B cell (primary cell): ENCODE results near the gene DIPK1B. TPM values are rescaled to one million over a fixed set of nuclear protein-coding genes. Genes with fewer than 3 reads are reported as not detected.

Source experiments
- ATAC-seq: fragments of 200-7000 bp; cut with Tn5 transposase; one replicate; pipeline ENCODE4 v1.10.0; 2021; ENCODE audit warnings: low read depth, mild to moderate bottlenecking, moderate number of reproducible peaks, moderate library complexity
- CTCF ChIA-PET: fragments of 350-600 bp; sonication (Branson Sonifier 250); formaldehyde crosslinking; loops from one replicate; lab custom pipeline; 2021; ENCODE audit warnings: antibody characterized with exemption, inconsistent platforms; lab: Charles Lee
- POLR2A ChIA-PET: fragments of 350-600 bp; sonication (Branson Sonifier 250); formaldehyde crosslinking; loops from one replicate; lab custom pipeline; 2021; ENCODE audit warnings: antibody characterized with exemption; lab: Charles Lee
- DNase-seq: peaks from one replicate; pipeline ENCODE4 v3.0.0; 2013
- H2AFZ ChIP-seq: 2 replicates; pipeline ENCODE4 v1.6.1; 2012; ENCODE audit warnings: mild to moderate bottlenecking, low read depth, low read length; ENCODE audit not compliant: insufficient read depth, poor library complexity, severe bottlenecking
- H3K27ac ChIP-seq, 2 donors: 1 replicate in 1 of 2; 2 replicates in 1 of 2; pipeline ENCODE4 v1.5.1; 2012 to 2013; ENCODE audit warnings: low read length in 2 of 2, mild to moderate bottlenecking in 2 of 2, moderate library complexity in 1 of 2
- H3K27me3 ChIP-seq, 4 experiments: fragments of 200-600 bp in 1 of 4; sonication (generic) in 1 of 4; replicated peaks in 1 of 4; 1 replicate in 2 of 4; 2 replicates in 2 of 4; pipeline versions ENCODE4 v1.6.1 to v1.7.0; 2013 to 2016; ENCODE audit warnings: low read length in 3 of 4, mild to moderate bottlenecking in 2 of 4, mixed read lengths in 1 of 4, moderate library complexity in 1 of 4; ENCODE audit not compliant: insufficient read depth in 4 of 4, control insufficient read depth in 3 of 4; ENCODE audit errors: control extremely low read depth in 1 of 4
- H3K36me3 ChIP-seq, 2 experiments: replicated peaks in 1 of 2; 1 replicate in 1 of 2; 2 replicates in 1 of 2; pipeline versions ENCODE4 v1.6.1 to v1.7.1; 2013; ENCODE audit warnings: low read length in 1 of 2; ENCODE audit not compliant: insufficient read depth in 2 of 2, control insufficient read depth in 1 of 2; ENCODE audit errors: control extremely low read depth in 1 of 2, extremely low read depth in 1 of 2
- H3K4me1 ChIP-seq, 2 donors: fragments of 200-600 bp in 1 of 2; sonication (generic) in 1 of 2; 1 replicate in 1 of 2; 2 replicates in 1 of 2; pipeline versions ENCODE4 v1.5.1 to v1.6.1; 2013 to 2017; ENCODE audit warnings: low read length in 2 of 2; ENCODE audit not compliant: control insufficient read depth in 2 of 2, insufficient read depth in 2 of 2
- H3K4me2 ChIP-seq: replicated peaks from 2 replicates; pipeline ENCODE3; 2012; ENCODE audit warnings: mild to moderate bottlenecking, low read depth, low read length; ENCODE audit not compliant: poor library complexity, severe bottlenecking
- H3K4me3 ChIP-seq, 5 experiments: fragments of 200-600 bp in 1 of 5; sonication (generic) in 1 of 5; 1 replicate in 3 of 5; 2 replicates in 2 of 5; pipeline versions ENCODE4 v1.5.1 to v1.7.0; 2011 to 2016; ENCODE audit warnings: low read length in 4 of 5, mild to moderate bottlenecking in 4 of 5, low read depth in 2 of 5, control low read depth in 1 of 5, moderate library complexity in 1 of 5; ENCODE audit not compliant: insufficient read depth in 1 of 5; ENCODE audit errors: control extremely low read depth in 1 of 5, extremely low read depth in 1 of 5
- H3K79me2 ChIP-seq: fragments of 200-600 bp; sonication (generic); one replicate; pipeline ENCODE4 v1.6.0; 2016; ENCODE audit warnings: low read length; ENCODE audit not compliant: control insufficient read depth, insufficient read depth
- H3K9ac ChIP-seq: fragments of 200-600 bp; sonication (generic); 2 replicates; pipeline ENCODE4 v1.6.1; 2017; ENCODE audit warnings: mild to moderate bottlenecking, low read length, moderate library complexity
- H3K9me3 ChIP-seq, 3 donors: one replicate each; pipeline versions ENCODE4 v1.6.1 to v1.7.1; 2013; ENCODE audit warnings: low read length in 2 of 3; ENCODE audit not compliant: control insufficient read depth in 2 of 3, insufficient read depth in 1 of 3; ENCODE audit errors: control extremely low read depth in 1 of 3
- H4K20me1 ChIP-seq: 2 replicates; pipeline ENCODE4 v1.6.0; 2012; ENCODE audit warnings: mild to moderate bottlenecking, low read length; ENCODE audit not compliant: insufficient read depth, control insufficient read depth, poor library complexity, severe bottlenecking
- H3K27ac Mint-ChIP-seq: one replicate; pipeline ENCODE4 v1.8.0; 2021; ENCODE audit warnings: mixed read lengths
- H3K27me3 Mint-ChIP-seq: one replicate; pipeline ENCODE4 v1.8.0; 2021; ENCODE audit warnings: mixed read lengths
- H3K4me1 Mint-ChIP-seq: one replicate; pipeline ENCODE4 v1.8.0; 2021; ENCODE audit warnings: mixed read lengths
- H3K4me3 Mint-ChIP-seq: one replicate; pipeline ENCODE4 v1.8.0; 2021; ENCODE audit warnings: mixed read lengths
- H3K9me3 Mint-ChIP-seq: one replicate; pipeline ENCODE4 v1.8.0; 2022; ENCODE audit warnings: mixed read lengths; ENCODE audit not compliant: insufficient read depth
- CTCF ChIP-seq: fragments of 200-600 bp; IDR thresholded peaks from one replicate; pipeline ENCODE4 v1.8.0; 2022; ENCODE audit warnings: antibody characterized with exemption, mild to moderate bottlenecking
- EZH2 ChIP-seq: IDR thresholded peaks from 2 replicates; pipeline ENCODE4 v1.6.1; 2012; ENCODE audit warnings: borderline replicate concordance, low read depth, mild to moderate bottlenecking, moderate library complexity, low read length; ENCODE audit not compliant: insufficient read depth, poor library complexity, severe bottlenecking
- WGBS: methylation state at CpG from one replicate; pipeline ENCODE4 v1.1.5; 2013; ENCODE audit warnings: missing lambda C conversion rate; ENCODE audit not compliant: insufficient coverage; 5-methylcytosine and 5-hydroxymethylcytosine counted together
- intact Hi-C: fragments of 100-400 bp; cut with micrococcal nuclease; formaldehyde crosslinking; loops from one replicate; pipeline ENCODE4 v1.10.0; 2022
- polyA plus RNA-seq: library from polyadenylated mRNA; depleted of rRNA; stranded (reverse); fragments of >200 nt; gene quantifications from 2 replicates; pipeline ENCODE4 v1.2.3, GENCODE V29; 2012
- total RNA-seq, 2 donors: library from RNA; stranded (reverse); fragments of 120-200 nt in 1 of 2; gene quantifications; 1 replicate in 1 of 2; 2 replicates in 1 of 2; pipeline versions ENCODE4 v1.2.3 to v1.2.4, GENCODE V29; 2013 to 2022

The DIPK1B gene
- total and polyA plus RNA-seq, 2 donors (not counting 1 experiment from before 2014, with no cell fraction given) = 9.6 TPM

GRCh38 chr9:136764301-136764891 is 52.0 kb downstream of the DIPK1B start, which contains the start of gene LCN15:
Gene LCN15, minus strand, starts transcription at chr9:136764518. Its CDS starts 30 bp downstream, at chr9:136764488.
- Histone ChIP-seq H3K9ac (no peak within 1 kb of the TSS), H4K20me1 (no peaks in the 10 kb centered on the region), H3K4me1 (peaks cover 34 to 74% of the 10 kb centered on the region in 2 donors), H3K79me2 (peaks cover 3% of the 10 kb centered on the region), H3K27me3 (peaks cover 0 to 3% (median 2%) of the 10 kb centered on the region in 4 experiments), H2AFZ (no peak within 1 kb of the TSS), H3K27ac (no peak within 1 kb of the TSS), H3K9me3 (no peaks in the 10 kb centered on the region), H3K36me3 (no peaks in the 10 kb centered on the region), H3K4me3 (no peak within 1 kb of the TSS), H3K4me2 (no peak within 1 kb of the TSS)
- ATAC-seq (no peak), DNase-seq (no peak)
- no peak for TF ChIP-seq EZH2
- TF ChIP-seq CTCF = no peak
- Mint-ChIP-seq H3K4me3 (no peak within 1 kb of the TSS), H3K4me1 (peaks cover 50% of the 10 kb centered on the region), H3K27ac (peak within 1 kb of the TSS; percentile 20), H3K27me3 (no peaks in the 10 kb centered on the region), H3K9me3 (no peaks in the 10 kb centered on the region)
- ChIA-PET CTCF (interaction anchor here (1.0 to 1.3 kb wide), 3 partner anchors 36 to 271 kb away, joined by 3 to 6 read pairs (median 4); no protein-coding TSS in a partner anchor), POLR2A (interaction anchor here (0.6 to 1.5 kb wide), 2 partner anchors 36 to 502 kb away, joined by 3 to 6 read pairs; no protein-coding TSS in a partner anchor)
- WGBS = 93% methylated on average over 14 of the region's 14 CpGs
- intact Hi-C loops = no loop called here

- Mint-ChIP-seq H3K4me3 (no peak overlapping the region), H3K27me3 (no peaks in the 10 kb centered on the region), H3K4me1 (peaks cover 48% of the 10 kb centered on the region), H3K27ac (no peak overlapping the region), H3K9me3 (no peaks in the 10 kb centered on the region)
- no peak for ATAC-seq
- intact Hi-C loops = no loop called here
- H4K20me1 ChIP-seq = no peaks in the 10 kb centered on the region
- no peaks in the 10 kb centered on the region for H3K36me3 ChIP-seq
- no peak overlapping the region for H3K4me2 ChIP-seq
- peaks cover 0 to 3% (median 2%) of the 10 kb centered on the region in 4 experiments for H3K27me3 ChIP-seq
- H3K4me1 ChIP-seq = peaks cover 28 to 72% of the 10 kb centered on the region in 2 donors
- H3K4me3 ChIP-seq = no peak overlapping the region
- ChIA-PET POLR2A (interaction anchor here (0.6 kb wide), 1 partner anchor 501 kb away, joined by 6 read pairs; no protein-coding TSS in a partner anchor), CTCF (interaction anchor here (1.3 to 4.6 kb wide), 2 partner anchors 13 to 36 kb away, joined by 4 to 24 read pairs; no protein-coding TSS in a partner anchor)
- 96% methylated on average over 12 of the region's 14 CpGs for WGBS
- no peaks in the 10 kb centered on the region for H3K79me2 ChIP-seq
- H3K27ac ChIP-seq = no peak overlapping the region
- no peak overlapping the region for H3K9ac ChIP-seq
- peak; percentile 35 for DNase-seq
- no peak for TF ChIP-seq EZH2
- no peak for TF ChIP-seq CTCF
- no peak overlapping the region for H2AFZ ChIP-seq
- no peaks in the 10 kb centered on the region for H3K9me3 ChIP-seq
Observed at GRCh38 chr9:136765041-136765440, 52.7 kb downstream of the DIPK1B start.
